PC-9 (cell line): ENCODE results near the gene TNK2. TPM values are rescaled to one million over a fixed set of nuclear protein-coding genes. Genes with fewer than 3 reads are reported as not detected.

Experiments
- BruUV-seq: library from RNA; stranded (reverse); fragments of 400-500 nt; replicated peaks from 2 replicates; lab custom pipeline; 2021; lab: Mats Ljungman, UMichigan
- CTCF ChIA-PET: fragments of 300-600 bp; sonication (Branson Sonifier 250); formaldehyde crosslinking; loops from one replicate; lab custom pipeline; 2022; ENCODE audit warnings: antibody characterized with exemption; lab: Charles Lee
- POLR2A ChIA-PET: fragments of 300-600 bp; sonication (Branson Sonifier 250); formaldehyde crosslinking; loops from one replicate; lab custom pipeline; 2022; ENCODE audit warnings: antibody characterized with exemption; ENCODE audit not compliant: unreplicated experiment; lab: Charles Lee
- DNase-seq, 2 experiments: peaks; one replicate each; pipeline versions ENCODE4 v3.0.0 to v3.0.0-alpha.2; 2015 to 2022; ENCODE audit warnings: mixed read lengths in 1 of 2
- H2AFZ ChIP-seq: fragments of 200-600 bp; sonication (generic); 2 replicates; pipeline ENCODE4 v1.8.1; 2017; ENCODE audit warnings: antibody characterized with exemption
- H3F3A ChIP-seq: fragments of 200-600 bp; sonication (generic); 2 replicates; pipeline ENCODE4 v1.8.1; 2017; ENCODE audit warnings: antibody characterized with exemption, mild to moderate bottlenecking, low read depth; ENCODE audit not compliant: insufficient read depth
- H3K27ac ChIP-seq: fragments of 200-600 bp; sonication (generic); 2 replicates; pipeline ENCODE4 v1.6.1; 2016; ENCODE audit warnings: mixed run types
- H3K27me3 ChIP-seq: fragments of 200-600 bp; sonication (generic); 2 replicates; pipeline ENCODE4 v1.6.1; 2016; ENCODE audit warnings: low read depth, mixed run types; ENCODE audit not compliant: insufficient read depth
- H3K36me3 ChIP-seq: fragments of 200-600 bp; sonication (generic); 2 replicates; pipeline ENCODE4 v1.6.1; 2016; ENCODE audit warnings: low read depth, mixed run types
- H3K4me1 ChIP-seq: fragments of 200-600 bp; sonication (generic); replicated peaks from 2 replicates; pipeline ENCODE4 v1.6.1; 2016; ENCODE audit warnings: mixed run types; ENCODE audit not compliant: insufficient read depth
- H3K4me2 ChIP-seq: fragments of 200-600 bp; sonication (generic); 2 replicates; pipeline ENCODE4 v1.6.1; 2017; ENCODE audit warnings: mixed run types
- H3K4me3 ChIP-seq: fragments of 200-600 bp; sonication (generic); 2 replicates; pipeline ENCODE4 v1.6.1; 2016; ENCODE audit warnings: mixed run types
- H3K79me2 ChIP-seq: fragments of 200-600 bp; sonication (generic); 2 replicates; pipeline ENCODE4 v1.6.1; 2017; ENCODE audit warnings: low read depth, mixed run types
- H3K9me2 ChIP-seq: fragments of 200-600 bp; sonication (generic); 2 replicates; pipeline ENCODE4 v1.8.1; 2017; ENCODE audit warnings: mild to moderate bottlenecking; ENCODE audit not compliant: insufficient read depth
- H3K9me3 ChIP-seq: fragments of 200-600 bp; sonication (generic); 2 replicates; pipeline ENCODE4 v1.8.1; 2016; ENCODE audit warnings: low read depth; ENCODE audit not compliant: insufficient read depth
- H4K20me1 ChIP-seq: fragments of 200-600 bp; sonication (generic); 2 replicates; pipeline ENCODE4 v1.8.1; 2017; ENCODE audit not compliant: insufficient read depth
- CTCF ChIP-seq: fragments of 200-600 bp; sonication (generic); conservative IDR thresholded peaks from 2 replicates; pipeline ENCODE4 v1.6.1; 2017; ENCODE audit warnings: mixed run types, antibody characterized with exemption, mild to moderate bottlenecking, moderate library complexity
- EZH2 ChIP-seq: fragments of 200-600 bp; sonication (generic); IDR thresholded peaks from 2 replicates; pipeline ENCODE4 v1.8.0; 2017; ENCODE audit warnings: antibody characterized with exemption, low read depth
- intact Hi-C: fragments of 100-400 bp; cut with micrococcal nuclease; formaldehyde crosslinking; loops from one replicate; pipeline ENCODE4 v1.10.0; 2022; ENCODE audit not compliant: unreplicated experiment
- total RNA-seq: library from RNA; stranded (reverse); gene quantifications from 2 replicates; pipeline ENCODE4 v1.2.3, GENCODE V29; 2021

Gene TNK2
- total RNA-seq, 1 experiment from 2014 or later, result 118 TPM

DNA sequence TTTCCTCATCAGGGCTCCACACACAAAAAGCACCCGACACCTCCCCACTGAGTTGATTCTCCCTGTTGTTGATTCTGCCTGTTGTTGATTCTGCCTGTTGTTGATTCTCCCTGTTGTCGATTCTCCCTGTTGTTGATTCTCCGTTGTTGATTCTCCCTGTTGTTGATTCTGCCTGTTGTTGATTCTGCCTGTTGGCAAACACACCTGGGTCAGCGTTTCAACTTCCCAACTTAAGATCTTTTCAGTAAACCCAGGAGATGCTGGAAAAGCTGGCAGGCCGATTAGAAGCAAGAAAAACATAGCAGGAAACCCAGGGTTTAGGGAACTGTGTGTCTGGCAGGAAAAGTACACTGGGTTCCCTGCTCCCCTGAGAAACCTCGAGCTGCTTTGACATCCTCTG is 47.9 kb downstream of the TNK2 start:
- DNase-seq, result no peak
- Histone ChIP-seq H3K4me3 (no peak overlapping the region), H3K27me3 (no peaks in the 10 kb centered on the region), H4K20me1 (no peaks in the 10 kb centered on the region), H3K9me3 (no peaks in the 10 kb centered on the region), H3K4me2 (no peak overlapping the region), H2AFZ (no peak overlapping the region), H3K36me3 (no peaks in the 10 kb centered on the region), H3K79me2 (no peaks in the 10 kb centered on the region), H3K4me1 (peaks cover 20% of the 10 kb centered on the region), H3K9me2 (no peaks in the 10 kb centered on the region), H3F3A (peaks cover 29% of the 10 kb centered on the region; the same call in 1 of the 2 replicates), H3K27ac (no peak overlapping the region)
- BruUV-seq, result no TSS peak
- no peak for TF ChIP-seq CTCF
- no peak for TF ChIP-seq EZH2
- POLR2A ChIA-PET, result no interaction called here
- CTCF ChIA-PET, result interaction anchor here (0.6 to 2.1 kb wide), 3 partner anchors 27 to 35 kb away, joined by 3 to 20 read pairs (median 3); no protein-coding TSS in a partner anchor
- intact Hi-C loops, result no loop called here

DNA sequence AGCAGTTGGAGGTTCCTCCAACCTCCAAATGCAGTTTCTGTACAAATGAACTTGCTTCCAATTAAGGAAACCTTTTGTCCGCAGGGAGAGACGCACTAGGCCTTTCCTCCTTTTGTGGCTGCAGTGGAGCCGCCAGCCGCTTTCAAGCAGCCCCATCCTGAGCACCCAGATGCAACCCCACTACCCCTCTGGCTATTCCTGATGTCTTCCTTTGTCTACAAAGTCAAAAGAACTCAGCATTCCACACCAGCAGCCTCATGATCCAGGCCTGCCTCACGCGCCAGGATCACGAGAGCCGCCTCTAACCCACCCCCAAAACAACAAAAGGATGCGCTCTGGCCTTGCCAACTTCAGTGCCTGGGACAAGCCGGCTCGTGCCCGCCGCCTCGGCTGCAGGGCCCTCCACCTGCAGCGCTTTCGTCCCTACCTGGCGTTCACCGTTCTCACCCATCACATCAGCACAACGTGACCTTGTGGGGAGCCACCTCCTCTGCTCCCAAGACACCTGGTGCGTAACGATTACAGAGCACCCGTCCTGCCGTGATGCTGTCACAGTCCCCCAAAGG is 48.4 kb downstream of the TNK2 start:
- Histone ChIP-seq H3K36me3 (no peaks in the 10 kb centered on the region), H3K27me3 (no peaks in the 10 kb centered on the region), H3K27ac (no peak overlapping the region), H3K4me2 (no peak overlapping the region), H2AFZ (no peak overlapping the region), H4K20me1 (no peaks in the 10 kb centered on the region), H3K4me1 (peaks cover 24% of the 10 kb centered on the region), H3F3A (peaks cover 33% of the 10 kb centered on the region; the same call in 1 of the 2 replicates), H3K9me3 (no peaks in the 10 kb centered on the region), H3K9me2 (no peaks in the 10 kb centered on the region), H3K4me3 (no peak overlapping the region), H3K79me2 (no peaks in the 10 kb centered on the region)
- no peak for DNase-seq
- BruUV-seq, result no TSS peak
- intact Hi-C loops, result loop anchor here (1.0 to 10.0 kb wide), 3 partner anchors 34 to 335 kb away; no protein-coding TSS in a partner anchor
- ChIA-PET CTCF (interaction anchor here (0.6 to 2.1 kb wide), 8 partner anchors 18 to 311 kb away, joined by 3 to 20 read pairs (median 5); no protein-coding TSS in a partner anchor), POLR2A (no interaction called here)
- TF ChIP-seq CTCF (no peak), EZH2 (no peak)

DNA sequence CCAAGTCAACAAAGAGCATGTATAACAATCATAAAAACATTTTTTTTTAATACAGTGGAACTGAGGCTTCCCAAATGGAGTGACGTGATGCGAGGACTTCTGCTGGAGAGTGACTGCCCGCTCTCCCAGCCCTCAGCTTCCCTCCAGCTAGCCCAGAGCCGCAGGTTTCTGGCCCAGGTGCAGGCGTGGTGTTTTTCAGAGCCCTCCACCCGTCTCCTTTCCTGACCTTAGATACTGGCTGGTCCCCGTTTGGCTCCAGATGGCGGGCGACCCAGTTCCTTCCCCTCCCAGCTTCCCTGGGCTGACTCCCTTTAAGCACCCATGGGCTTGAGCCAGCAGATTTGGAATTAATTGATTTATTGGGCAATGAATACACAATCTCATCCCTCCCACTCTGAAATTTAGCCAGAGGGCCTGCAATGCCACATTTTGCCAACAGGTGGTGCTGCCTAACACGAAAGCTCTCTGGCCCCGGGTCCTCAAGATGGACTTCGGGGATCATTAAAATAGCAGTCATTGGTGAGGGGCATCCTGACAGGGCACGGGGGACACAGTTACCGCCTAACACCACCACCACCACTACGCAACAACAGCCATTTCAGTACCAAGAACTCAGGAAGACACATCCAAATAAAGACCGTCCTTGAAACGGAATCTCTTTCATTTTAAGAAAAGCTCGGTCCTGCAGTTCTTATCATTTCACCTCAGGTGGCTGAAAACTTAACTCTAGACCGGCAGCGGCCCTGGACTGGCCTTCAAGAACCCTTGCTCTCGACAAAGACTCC is 49.1 kb downstream of the TNK2 start:
- peak; percentile 73 to 82 for DNase-seq
- Histone ChIP-seq H3K4me1 (peaks cover 30% of the 10 kb centered on the region), H3K9me3 (no peaks in the 10 kb centered on the region), H3K36me3 (no peaks in the 10 kb centered on the region), H3K27me3 (no peaks in the 10 kb centered on the region), H3K79me2 (no peaks in the 10 kb centered on the region), H3F3A (peaks cover 37% of the 10 kb centered on the region), H3K9me2 (no peaks in the 10 kb centered on the region), H2AFZ (no peak overlapping the region), H4K20me1 (no peaks in the 10 kb centered on the region), H3K4me3 (no peak overlapping the region), H3K27ac (no peak overlapping the region), H3K4me2 (peak overlapping the region; percentile 50)
- BruUV-seq, result no TSS peak
- intact Hi-C loops, result loop anchor here (1.0 to 10.0 kb wide), 3 partner anchors 35 to 336 kb away; no protein-coding TSS in a partner anchor
- POLR2A ChIA-PET, result no interaction called here
- CTCF ChIA-PET, result interaction anchor here (0.6 to 1.4 kb wide), 7 partner anchors 19 to 310 kb away, joined by 3 to 16 read pairs (median 4); no protein-coding TSS in a partner anchor
- TF ChIP-seq EZH2 (no peak), CTCF (peak; percentile 100)
